Neural crest cell (in vitro differentiated cells): ENCODE results near the gene LCE1B. TPM values are rescaled to one million over a fixed set of nuclear protein-coding genes. Genes with fewer than 3 reads are reported as not detected.

Source experiments
- DNase-seq: peaks from one replicate; pipeline ENCODE4 v3.0.0; 2021; ENCODE audit warnings: low read depth, mixed read lengths, low spot score
- H3K27ac Mint-ChIP-seq: one replicate; pipeline ENCODE4 v1.8.0; 2021; ENCODE audit warnings: mild to moderate bottlenecking, mixed read lengths; ENCODE audit not compliant: unreplicated experiment
- H3K27me3 Mint-ChIP-seq: 2 replicates; pipeline ENCODE4 v1.8.0; 2021; ENCODE audit warnings: low read depth, mild to moderate bottlenecking, mixed read lengths
- H3K36me3 Mint-ChIP-seq: 2 replicates; pipeline ENCODE4 v1.8.0; 2021; ENCODE audit warnings: low read depth, mild to moderate bottlenecking, mixed read lengths
- H3K4me1 Mint-ChIP-seq: 2 replicates; pipeline ENCODE4 v1.8.0; 2021; ENCODE audit warnings: mixed read lengths
- H3K4me3 Mint-ChIP-seq: one replicate; pipeline ENCODE4 v1.8.0; 2021; ENCODE audit warnings: mild to moderate bottlenecking, mixed read lengths
- H3K9me3 Mint-ChIP-seq: 2 replicates; pipeline ENCODE4 v1.8.0; 2021; ENCODE audit warnings: mixed read lengths
- total RNA-seq: library from RNA; stranded (reverse); gene quantifications from 2 replicates; pipeline ENCODE4 v1.2.1, GENCODE V29; 2021
- TF ChIP-seq, protein P1 (sequence below): fragments of 200-600 bp; sonication (generic); conservative IDR thresholded peaks from 2 replicates; pipeline ENCODE4 v1.5.0; 2021; ENCODE audit warnings: antibody characterized with exemption, mild to moderate bottlenecking

LCE1B gene
- total RNA-seq, 1 donor from 2014 or later, result not detected

DNA sequence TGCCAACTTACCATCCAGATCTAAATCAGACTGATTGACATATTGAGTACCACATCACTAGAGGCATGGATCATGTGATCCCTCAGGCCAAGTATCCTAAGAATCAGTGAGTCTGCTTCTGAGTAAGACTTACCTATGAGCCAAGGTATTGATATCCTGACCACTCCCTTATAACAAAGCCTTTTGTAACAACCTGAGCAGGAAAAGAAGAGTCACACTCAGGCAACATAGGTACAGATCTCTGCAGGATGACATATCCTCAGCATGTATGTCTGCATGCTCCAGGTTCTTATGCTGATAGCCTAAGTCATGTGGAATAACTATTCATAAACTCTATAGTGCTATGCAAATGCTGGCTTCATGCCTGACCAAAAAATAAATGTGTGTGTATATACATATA is 13.2 kb downstream of the LCE1B start:
- no peak for DNase-seq
- H3K27ac Mint-ChIP-seq, result no peak overlapping the region
- no peaks in the 10 kb centered on the region for H3K4me1 Mint-ChIP-seq
- peaks cover 8% of the 10 kb centered on the region for H3K36me3 Mint-ChIP-seq
- TF ChIP-seq, protein P1, sequence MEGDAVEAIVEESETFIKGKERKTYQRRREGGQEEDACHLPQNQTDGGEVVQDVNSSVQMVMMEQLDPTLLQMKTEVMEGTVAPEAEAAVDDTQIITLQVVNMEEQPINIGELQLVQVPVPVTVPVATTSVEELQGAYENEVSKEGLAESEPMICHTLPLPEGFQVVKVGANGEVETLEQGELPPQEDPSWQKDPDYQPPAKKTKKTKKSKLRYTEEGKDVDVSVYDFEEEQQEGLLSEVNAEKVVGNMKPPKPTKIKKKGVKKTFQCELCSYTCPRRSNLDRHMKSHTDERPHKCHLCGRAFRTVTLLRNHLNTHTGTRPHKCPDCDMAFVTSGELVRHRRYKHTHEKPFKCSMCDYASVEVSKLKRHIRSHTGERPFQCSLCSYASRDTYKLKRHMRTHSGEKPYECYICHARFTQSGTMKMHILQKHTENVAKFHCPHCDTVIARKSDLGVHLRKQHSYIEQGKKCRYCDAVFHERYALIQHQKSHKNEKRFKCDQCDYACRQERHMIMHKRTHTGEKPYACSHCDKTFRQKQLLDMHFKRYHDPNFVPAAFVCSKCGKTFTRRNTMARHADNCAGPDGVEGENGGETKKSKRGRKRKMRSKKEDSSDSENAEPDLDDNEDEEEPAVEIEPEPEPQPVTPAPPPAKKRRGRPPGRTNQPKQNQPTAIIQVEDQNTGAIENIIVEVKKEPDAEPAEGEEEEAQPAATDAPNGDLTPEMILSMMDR, result no peak
- peaks cover 22% of the 10 kb centered on the region for H3K9me3 Mint-ChIP-seq
- no peak overlapping the region for H3K4me3 Mint-ChIP-seq
- no peaks in the 10 kb centered on the region for H3K27me3 Mint-ChIP-seq

DNA sequence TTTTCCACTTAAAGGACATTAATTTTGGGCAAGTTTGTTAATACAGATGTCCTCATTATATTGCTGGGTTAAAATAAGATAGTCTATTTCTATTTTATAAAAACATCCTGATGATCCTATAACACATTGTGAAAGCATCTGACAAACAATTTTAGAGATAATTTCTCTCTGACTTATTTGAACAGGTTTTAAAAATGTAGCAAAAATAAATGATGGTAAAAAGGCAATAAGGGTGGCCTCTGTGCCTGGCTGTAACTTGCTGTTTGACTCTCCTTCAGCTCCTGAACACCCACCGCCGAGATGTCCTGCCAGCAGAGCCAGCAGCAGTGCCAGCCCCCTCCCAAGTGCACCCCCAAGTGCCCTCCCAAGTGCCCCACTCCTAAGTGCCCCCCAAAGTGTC is 15.4 kb downstream of the LCE1B start, which contains the start of gene LCE1A:
Gene LCE1A (plus strand): TSS at position 301 of the 400 bp plus-strand sequence. CDS start 0 bp downstream, at position 301.
- Mint-ChIP-seq H3K4me3 (no peak within 1 kb of the TSS), H3K4me1 (no peaks in the 10 kb centered on the region), H3K27me3 (no peaks in the 10 kb centered on the region), H3K36me3 (peaks cover 6% of the 10 kb centered on the region), H3K9me3 (peaks cover 18% of the 10 kb centered on the region), H3K27ac (no peak within 1 kb of the TSS)
- TF ChIP-seq, protein P1, result no peak
- no peak for DNase-seq

DNA sequence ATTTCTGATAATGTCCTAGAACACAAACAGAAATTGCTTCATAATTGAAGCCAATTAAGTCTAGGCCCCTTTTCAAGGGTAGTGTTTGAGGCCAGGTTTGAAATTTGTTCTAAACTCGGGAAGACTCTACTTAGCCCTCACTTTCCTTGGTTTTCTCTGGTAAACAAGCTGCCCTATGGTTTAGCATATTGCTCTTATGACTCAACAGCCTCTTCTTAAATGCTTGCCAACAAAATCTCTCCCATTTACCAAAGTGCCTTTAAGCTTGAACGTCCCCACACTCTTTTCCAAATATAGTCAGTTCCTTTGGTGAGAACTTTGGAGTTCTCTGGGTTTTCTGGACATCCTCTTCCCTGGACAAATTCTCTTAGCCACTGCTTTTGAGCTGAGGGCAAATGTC is 25.1 kb downstream of the LCE1B start:
- Mint-ChIP-seq H3K4me1 (no peaks in the 10 kb centered on the region), H3K27ac (no peak overlapping the region), H3K4me3 (no peak overlapping the region), H3K36me3 (no peaks in the 10 kb centered on the region), H3K27me3 (no peaks in the 10 kb centered on the region), H3K9me3 (peaks cover 16% of the 10 kb centered on the region)
- TF ChIP-seq, protein P1, result no peak
- DNase-seq, result no peak

DNA sequence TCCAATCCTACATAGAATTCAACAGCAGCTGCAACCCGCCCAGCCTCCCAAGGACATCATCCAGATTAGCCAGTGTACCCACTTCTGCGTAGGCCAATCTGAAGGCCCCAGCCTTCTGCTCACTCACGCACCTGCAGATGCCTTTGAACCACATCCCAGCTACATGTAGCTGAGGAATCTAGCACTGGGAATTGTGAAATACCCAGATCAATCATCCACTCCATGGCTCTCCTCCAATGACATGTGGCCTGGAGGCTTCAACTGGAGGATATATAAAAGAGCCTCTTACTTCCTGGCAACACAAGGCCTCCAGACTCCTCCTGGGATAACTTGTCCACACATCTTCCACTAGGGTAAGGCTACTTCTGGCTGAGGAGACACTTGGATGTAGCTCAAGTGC is 30.8 kb downstream of the LCE1B start, which contains the start of gene LCE6A:
Gene LCE6A (plus strand): TSS at position 301 of the 400 bp plus-strand sequence. CDS start 665 bp downstream, outside the sequence.
- TF ChIP-seq, protein P1, result no peak

DNA sequence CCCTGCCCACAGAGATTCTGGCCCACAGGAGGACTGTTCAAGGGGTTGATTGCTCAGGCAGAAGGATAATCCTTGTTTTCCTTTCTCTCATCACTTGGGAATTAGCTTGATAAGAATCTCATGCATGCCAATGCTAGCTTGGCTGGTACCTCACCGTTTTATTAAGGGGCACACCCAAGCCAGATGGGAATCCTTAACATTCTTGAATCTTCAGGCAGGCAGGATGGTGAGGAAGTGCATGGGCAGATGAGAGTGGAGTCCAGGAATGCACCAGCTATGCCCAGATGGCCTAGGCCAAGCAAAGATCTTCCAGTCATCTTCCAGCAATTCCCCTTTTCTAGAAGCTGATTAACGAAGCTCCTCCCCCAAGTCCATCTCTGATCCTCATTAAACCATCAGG is 43.9 kb downstream of the LCE1B start:
- DNase-seq, result no peak
- Mint-ChIP-seq H3K36me3 (no peaks in the 10 kb centered on the region), H3K27me3 (no peaks in the 10 kb centered on the region), H3K9me3 (peaks cover 30% of the 10 kb centered on the region), H3K27ac (no peak overlapping the region), H3K4me1 (no peaks in the 10 kb centered on the region), H3K4me3 (no peak overlapping the region)
- TF ChIP-seq, protein P1, result no peak

More for the DNA sequence above, 30.8 kb downstream of the LCE1B start, which contains the start of gene LCE6A:
- no peak for DNase-seq
- Mint-ChIP-seq H3K4me3 (no peak within 1 kb of the TSS), H3K9me3 (peaks cover 25% of the 10 kb centered on the region), H3K36me3 (peaks cover 3% of the 10 kb centered on the region), H3K27me3 (no peaks in the 10 kb centered on the region), H3K27ac (peak within 1 kb of the TSS; percentile 31), H3K4me1 (no peaks in the 10 kb centered on the region)
